Ovary (tissue), 9 donors: ENCODE results near the gene FOXQ1. TPM values are rescaled to one million over a fixed set of nuclear protein-coding genes. Genes with fewer than 3 reads are reported as not detected.

ENCODE experiments used
- DNase-seq, 5 donors: peaks; one replicate each; pipeline ENCODE4 v3.0.0-alpha.2; 2019 to 2020
- H3K27ac ChIP-seq, 2 donors: fragments of 200-600 bp; one replicate each; pipeline versions ENCODE4 v1.5.1 to v1.8.0; 2019 to 2022
- H3K27me3 ChIP-seq: fragments of 200-600 bp; one replicate; pipeline ENCODE4 v1.8.0; 2022
- H3K36me3 ChIP-seq: fragments of 200-600 bp; sonication (generic); one replicate; pipeline ENCODE4 v1.5.1; 2019
- H3K4me1 ChIP-seq: one replicate; pipeline ENCODE4 v1.8.1; 2013; ENCODE audit warnings: mild to moderate bottlenecking, moderate library complexity; ENCODE audit not compliant: insufficient read depth
- H3K4me3 ChIP-seq: fragments of 200-600 bp; sonication (generic); one replicate; pipeline ENCODE4 v1.5.1; 2017
- H3K9me3 ChIP-seq, 2 donors: fragments of 200-600 bp in 1 of 2; sonication (generic) in 1 of 2; one replicate each; pipeline versions ENCODE4 v1.5.1 to v1.8.1; 2013 to 2019; ENCODE audit warnings: mild to moderate bottlenecking in 1 of 2, moderate library complexity in 1 of 2
- CTCF ChIP-seq, 3 donors: fragments of 450-650 bp in 2 of 3; fragments of 200-600 bp in 1 of 3; IDR thresholded peaks; one replicate each; pipeline versions ENCODE4 v1.5.1 to v1.8.0; 2016 to 2022; ENCODE audit warnings: antibody characterized with exemption in 3 of 3, mild to moderate bottlenecking in 1 of 3
- EP300 ChIP-seq: sonication (generic); formaldehyde crosslinking; IDR thresholded peaks from one replicate; pipeline ENCODE4 v1.6.1; 2017; ENCODE audit warnings: antibody characterized with exemption
- POLR2A ChIP-seq: fragments of 450-650 bp; IDR thresholded peaks from one replicate; pipeline ENCODE4 v1.6.1; 2017; ENCODE audit warnings: antibody characterized with exemption, mild to moderate bottlenecking, moderate library complexity
- WGBS, 3 donors: extraction: QIAGEN DNeasy Blood & Tissue Kit in 1 of 3; methylation state at CpG; one replicate each; pipeline versions ENCODE4 v1.1.5 to v1.1.7; 2013 to 2017; 5-methylcytosine and 5-hydroxymethylcytosine counted together
- intact Hi-C, 4 donors: fragments of 100-400 bp; cut with DNase I; formaldehyde crosslinking; loops; one replicate each; pipeline versions ENCODE4 v1.11.0 to v1.15.1; 2022 to 2023
- polyA plus RNA-seq, 2 donors: library from polyadenylated mRNA; stranded (reverse); fragments of 200-250 nt in 1 of 2; fragments of 350-450 nt in 1 of 2; fragmentation: Illumina TruSeq in 1 of 2; extraction: RNeasy Lipid Tissue Mini Kit (QIAGEN cat#74804) in 1 of 2; gene quantifications; one replicate each; pipeline ENCODE4 v1.2.3, GENCODE V29; 2013 to 2014
- total RNA-seq, 7 donors: library from RNA; depleted of rRNA in 2 of 7; stranded (reverse); fragments of >200 nt in 2 of 7; fragmentation: NEBNext Ultra II Directional in 3 of 7; extraction: Animal tissue kit (Norgen Biotek cat#: 25700) in 3 of 7; gene quantifications; one replicate each; pipeline versions ENCODE4 v1.1.0 to v1.2.4, GENCODE V29; 2016 to 2023
- donor health status: DM: no; HTN: no; CAD: no; lungs with moderate emphysema.
- donor health status: DM: no; HTN: no; CAD: no.
- donor health status: Bipolar disorder and iron deficiency.
- donor health status: DM: yes; HTN: yes; CAD: no.
- donor health status: DM: no; HTN: no; CAD: no.
- donor health status: DM: yes; HTN: yes; CAD: no.

Gene FOXQ1
- total and polyA plus RNA-seq, 9 donors: 0.07 to 4.3 (median 0.77) TPM; not detected in 1

GRCh38 chr6:1322696-1323219 is 10.9 kb downstream of the FOXQ1 start:
- intact Hi-C loops: no loop called here
- H3K9me3 ChIP-seq: no peaks in the 10 kb centered on the region
- H3K36me3 ChIP-seq: no peaks in the 10 kb centered on the region
- H3K4me3 ChIP-seq: no peak overlapping the region
- DNase-seq: no peak
- 59 to 69% (median 66%) methylated on average over 5 of the region's 5 CpGs for WGBS, 3 donors
- H3K4me1 ChIP-seq: no peaks in the 10 kb centered on the region
- H3K27ac ChIP-seq: no peak overlapping the region
- no peak for TF ChIP-seq POLR2A
- no peaks in the 10 kb centered on the region for H3K27me3 ChIP-seq

GRCh38 chr6:1324936-1325335 is 13.0 kb downstream of the FOXQ1 start:
- no peak for DNase-seq
- 72 to 78% (median 77%) methylated on average over 7 of the region's 7 CpGs for WGBS, 3 donors
- TF ChIP-seq POLR2A (no peak), CTCF (IDR thresholded peaks at IDR 0.05) (no peak), EP300 (no peak)
- Histone ChIP-seq H3K36me3 (no peaks in the 10 kb centered on the region), H3K27me3 (no peaks in the 10 kb centered on the region), H3K9me3 (no peaks in the 10 kb centered on the region), H3K4me1 (no peaks in the 10 kb centered on the region), H3K4me3 (no peak overlapping the region), H3K27ac (no peak overlapping the region)
- intact Hi-C loops: no loop called here

- no peaks in the 10 kb centered on the region for H3K4me1 ChIP-seq
- no peak overlapping the region for H3K4me3 ChIP-seq
- no peaks in the 10 kb centered on the region for H3K27me3 ChIP-seq
- DNase-seq: no peak
- no peak overlapping the region for H3K27ac ChIP-seq
- H3K9me3 ChIP-seq: no peaks in the 10 kb centered on the region
- no peaks in the 10 kb centered on the region for H3K36me3 ChIP-seq
- WGBS, 3 donors: 62 to 71% (median 70%) methylated on average over 6 of the region's 6 CpGs
- TF ChIP-seq POLR2A (no peak), CTCF (IDR thresholded peaks at IDR 0.05) (no peak), EP300 (no peak)
- intact Hi-C loops: no loop called here
These were observed 13.8 kb downstream of the FOXQ1 start for GRCh38 chr6:1325461-1326309.

GRCh38 chr6:1326535-1327121 is 14.7 kb downstream of the FOXQ1 start:
- intact Hi-C loops: no loop called here
- Histone ChIP-seq H3K4me3 (no peak overlapping the region), H3K36me3 (no peaks in the 10 kb centered on the region), H3K27ac (no peak overlapping the region), H3K27me3 (no peaks in the 10 kb centered on the region), H3K9me3 (no peaks in the 10 kb centered on the region), H3K4me1 (no peaks in the 10 kb centered on the region)
- no peak for DNase-seq
- no peak for TF ChIP-seq CTCF (IDR thresholded peaks at IDR 0.05)
- TF ChIP-seq POLR2A: no peak
- TF ChIP-seq EP300: no peak
- 52 to 61% (median 61%) methylated on average over 11 of the region's 11 CpGs for WGBS, 3 donors

GRCh38 chr6:1327630-1328029 is 15.7 kb downstream of the FOXQ1 start:
- WGBS, 3 donors: 73 to 81% (median 76%) methylated on average over 8 of the region's 8 CpGs
- DNase-seq: no peak
- H3K27me3 ChIP-seq: no peaks in the 10 kb centered on the region
- H3K36me3 ChIP-seq: no peaks in the 10 kb centered on the region
- H3K27ac ChIP-seq: no peak overlapping the region
- H3K4me1 ChIP-seq: no peaks in the 10 kb centered on the region
- TF ChIP-seq EP300 (no peak), POLR2A (no peak), CTCF (IDR thresholded peaks at IDR 0.05) (no peak)
- intact Hi-C loops: no loop called here
- H3K9me3 ChIP-seq: no peaks in the 10 kb centered on the region
- no peak overlapping the region for H3K4me3 ChIP-seq
